ENCODE measurements around the gene CAMK2G.
"Not testable (repeated sequence)": the region's sequence is repeated elsewhere in the genome, so short reads cannot be mapped to it uniquely, and the experiment has no call there.

CAMK2G gene

DNA sequence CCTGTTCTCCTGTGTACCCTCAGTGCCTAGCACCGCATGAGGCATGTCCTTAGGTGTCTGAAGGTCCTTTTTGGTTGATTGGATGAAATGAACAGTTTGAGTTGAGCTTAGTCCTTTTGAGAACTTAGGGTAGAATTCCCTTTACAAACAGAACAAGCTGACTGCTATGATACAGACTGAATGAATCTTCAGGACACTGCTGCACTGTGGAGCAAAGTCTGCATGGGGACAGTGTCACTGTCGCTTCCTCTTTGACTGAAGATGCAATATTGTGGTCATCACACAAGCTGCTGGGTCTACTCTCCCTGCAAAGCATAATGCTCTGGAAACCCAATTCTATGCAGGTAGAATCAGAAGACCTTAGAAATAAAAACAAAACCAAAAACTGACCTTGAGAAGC lies 28.0 kb upstream of the CAMK2G start:
- no peak for DNase-seq

DNA sequence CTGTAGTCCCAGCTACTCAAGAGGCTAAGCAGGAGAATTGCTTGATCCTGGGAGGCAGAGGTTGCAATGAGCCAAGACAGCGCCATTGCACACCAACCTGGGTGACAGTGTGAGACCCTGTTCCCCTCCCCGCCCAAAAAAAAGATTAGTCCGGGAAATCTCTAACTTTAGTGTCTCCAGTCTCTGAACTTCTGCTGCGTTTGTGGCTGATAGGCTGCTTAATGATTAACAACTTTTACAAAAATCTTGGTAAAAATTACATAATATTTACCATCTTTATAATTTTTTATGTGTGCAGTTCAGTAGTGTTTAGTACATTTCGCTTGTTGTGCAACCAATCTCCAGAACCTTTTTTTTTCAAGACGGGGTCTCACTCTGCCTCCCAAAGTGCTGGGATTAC lies 26.9 kb upstream of the CAMK2G start:
- DNase-seq = no peak

DNA sequence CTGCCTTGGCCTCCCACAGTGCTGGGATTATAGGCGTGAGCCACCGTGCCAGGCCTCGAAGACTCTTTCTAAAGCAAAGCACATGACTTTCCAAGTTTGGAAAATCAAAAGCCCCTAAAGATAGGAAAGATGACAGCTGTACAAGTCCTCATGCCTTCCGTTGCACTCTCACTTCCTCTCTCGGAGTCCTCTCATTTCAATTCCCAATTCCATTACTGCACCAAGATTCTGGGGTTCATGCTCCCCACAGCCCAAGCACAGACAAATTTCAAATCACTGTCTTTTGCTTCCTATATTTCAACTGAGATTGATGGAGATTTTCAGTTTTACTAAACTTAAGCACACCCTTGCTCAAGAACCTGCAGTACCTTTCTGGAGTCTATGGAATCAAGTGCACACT lies 25.7 kb upstream of the CAMK2G start:
- DNase-seq = no peak

DNA sequence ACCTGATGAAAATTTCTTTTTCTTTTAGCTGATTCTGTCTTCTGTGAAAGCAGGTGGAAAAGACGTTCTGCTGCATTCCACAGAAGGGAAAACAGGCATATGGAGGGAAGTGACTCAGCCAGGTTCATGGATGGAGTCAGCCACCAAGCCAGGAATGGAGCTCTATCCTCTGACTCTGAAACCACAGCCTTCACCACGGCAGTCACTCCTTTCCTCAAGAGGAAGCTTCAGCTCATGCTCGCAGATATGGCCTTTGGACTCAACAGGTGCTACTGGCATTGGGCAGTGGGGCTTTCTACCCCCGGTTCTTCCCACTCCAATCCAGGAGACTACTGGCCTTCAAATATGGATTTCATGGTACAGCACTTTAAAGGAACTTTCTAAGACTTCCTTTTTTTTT lies 25.1 kb upstream of the CAMK2G start:
- no peak for DNase-seq

DNA sequence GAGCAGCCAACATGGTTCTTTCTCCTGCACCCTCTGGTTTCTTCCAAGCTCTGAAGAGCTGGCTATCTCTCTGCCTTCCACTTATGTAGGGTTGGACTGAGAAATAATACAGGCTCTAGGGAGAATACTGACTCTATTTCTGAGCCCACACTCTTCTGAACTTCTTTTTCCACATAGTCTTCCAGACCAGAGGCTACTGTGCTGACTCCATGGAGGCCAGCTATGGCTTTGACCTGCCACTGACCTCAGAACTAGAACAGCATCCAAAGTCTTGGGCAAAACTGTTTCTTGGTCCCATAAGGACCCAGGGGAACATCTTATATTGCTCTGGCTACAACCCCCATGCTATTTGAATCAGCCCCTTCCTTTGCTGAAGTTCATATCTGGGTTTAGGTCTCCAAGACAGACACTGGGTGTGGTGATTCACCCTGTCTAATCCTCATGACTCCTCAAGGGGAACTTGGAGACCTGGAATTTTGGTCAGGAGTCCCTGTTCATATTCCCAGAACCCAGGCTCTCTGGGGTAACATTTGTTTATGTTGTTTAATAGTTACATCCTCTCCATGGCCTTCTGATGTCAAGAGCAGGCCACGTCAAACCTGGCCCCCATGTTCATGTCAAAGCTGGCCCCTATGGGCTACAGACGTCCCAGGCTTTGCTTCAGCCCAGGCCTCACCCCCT lies 24.5 kb upstream of the CAMK2G start:
- no peak for DNase-seq

DNA sequence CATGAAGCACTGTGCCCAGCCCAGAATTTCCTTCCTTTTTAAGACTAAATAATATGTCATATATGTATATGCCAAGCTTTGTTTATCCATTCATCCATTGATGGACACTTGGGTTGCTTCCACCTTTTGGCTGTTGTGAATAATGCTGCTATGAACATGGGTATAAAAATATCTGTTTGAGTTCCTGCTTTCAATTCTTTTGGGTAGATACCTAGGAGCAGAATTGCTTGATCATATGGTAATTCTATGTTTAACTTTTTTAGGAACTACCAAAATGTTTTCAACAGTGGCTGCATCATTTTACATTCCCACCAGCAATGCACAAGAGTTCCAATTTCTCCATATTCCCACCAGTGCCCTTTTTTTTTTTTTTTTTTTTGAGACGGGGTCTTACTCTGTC lies 23.3 kb upstream of the CAMK2G start:
- DNase-seq = no peak

DNA sequence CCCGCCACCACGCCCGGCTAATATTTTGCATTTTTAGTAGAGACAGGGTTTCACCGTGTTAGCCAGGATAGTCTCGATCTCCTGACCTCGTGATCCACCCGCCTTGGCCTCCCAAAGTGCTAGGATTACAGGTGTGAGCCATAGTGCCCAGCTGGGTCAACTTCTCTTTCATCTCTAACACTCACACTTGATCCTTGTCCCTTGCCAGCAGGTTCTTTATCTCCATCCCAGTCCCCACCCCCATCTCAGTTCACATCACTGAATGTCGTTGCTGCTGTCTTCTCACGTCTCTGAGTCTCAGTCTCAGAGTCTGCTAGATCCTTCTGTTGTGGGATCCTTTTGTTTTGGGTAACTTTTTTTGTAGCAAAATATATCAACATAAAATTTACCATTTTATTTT lies 21.0 kb upstream of the CAMK2G start:
- not testable (repeated sequence) for DNase-seq

DNA sequence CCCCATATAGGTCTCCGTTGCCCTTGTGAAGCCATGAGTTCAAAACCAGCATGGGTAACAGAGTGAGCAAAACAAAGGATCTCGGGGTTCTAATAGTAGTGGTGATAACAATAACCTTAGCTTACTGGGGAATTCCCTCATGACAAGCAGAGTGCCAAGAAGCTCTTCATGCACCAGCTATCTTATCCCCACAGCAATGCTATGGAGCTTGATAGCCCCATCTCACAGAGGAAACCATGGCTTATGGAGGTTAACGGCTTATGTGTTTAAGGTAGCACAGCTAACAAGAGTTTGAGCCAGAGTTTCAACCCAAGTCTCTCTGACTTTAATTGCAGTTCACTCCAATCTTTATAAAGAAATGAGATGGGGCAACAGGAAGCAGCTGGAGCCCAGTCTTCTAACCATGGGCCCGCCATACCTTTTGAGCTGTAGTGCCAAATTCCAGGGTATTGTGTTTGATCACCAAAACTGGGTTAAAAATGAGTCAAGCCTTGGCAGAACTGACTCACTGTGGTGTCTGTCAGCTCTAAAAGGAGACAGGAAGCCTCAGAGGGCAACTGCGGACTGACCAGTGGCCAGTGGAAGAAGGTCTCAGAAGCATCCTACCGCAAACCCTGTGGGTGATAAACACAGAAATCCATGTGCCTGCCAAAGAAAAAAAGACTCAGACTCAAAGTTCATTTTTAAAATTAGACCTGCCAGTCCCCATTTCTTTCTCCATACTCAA lies 20.1 kb upstream of the CAMK2G start:
- no peak for DNase-seq

DNA sequence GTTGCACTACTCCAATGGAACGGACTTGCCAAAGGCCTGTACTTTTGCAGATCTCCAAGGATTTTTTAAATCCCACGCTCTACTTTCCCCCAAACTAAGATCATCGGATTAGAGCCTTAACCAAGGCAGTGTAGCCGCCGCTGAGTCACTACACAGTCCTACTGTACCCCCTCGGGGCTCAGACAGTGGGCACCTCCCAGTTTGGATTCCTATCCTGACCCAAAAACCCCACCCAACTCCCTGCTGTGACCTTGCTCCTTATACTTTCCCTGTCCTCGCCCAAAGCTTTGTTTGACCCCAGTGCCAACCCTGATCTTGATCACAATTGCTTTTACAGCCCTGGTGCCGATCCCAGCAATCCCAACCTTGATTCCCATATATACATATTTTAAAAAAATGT lies 19.1 kb upstream of the CAMK2G start:
- DNase-seq = no peak

DNA sequence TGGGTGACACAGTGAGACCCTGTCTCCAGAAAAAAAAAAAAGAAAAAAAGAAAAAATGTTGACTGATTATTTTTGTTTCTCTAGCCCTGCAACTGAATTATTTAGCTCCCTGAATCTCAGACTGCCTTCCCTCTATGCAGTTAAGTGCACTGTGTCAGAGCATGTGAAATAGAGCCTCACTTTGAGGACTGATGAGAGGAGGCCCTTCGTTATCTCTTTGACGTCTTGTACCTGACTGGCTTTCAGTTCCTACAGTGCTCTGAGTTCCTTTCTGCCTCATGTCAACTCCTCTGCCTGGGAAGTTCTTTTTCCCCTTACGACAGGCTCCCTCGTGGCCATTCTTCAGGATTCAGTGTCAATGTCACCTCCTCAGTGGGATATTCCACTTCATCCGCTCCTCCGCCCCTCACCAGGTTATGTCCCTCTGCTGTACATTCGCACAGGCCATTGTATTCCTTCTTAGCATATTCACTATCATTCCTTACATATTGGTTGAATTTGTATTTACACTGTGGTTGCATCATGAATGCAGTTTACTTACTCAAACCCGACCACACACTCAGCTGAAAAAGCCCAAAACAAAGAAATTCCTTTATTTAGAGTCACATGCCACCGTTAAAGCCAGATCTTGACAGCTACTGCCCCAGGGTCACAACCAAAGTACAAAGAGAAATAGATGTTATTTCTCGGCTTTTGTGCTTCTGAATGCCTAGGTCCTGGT lies 18.1 kb upstream of the CAMK2G start:
- no peak for DNase-seq

DNA sequence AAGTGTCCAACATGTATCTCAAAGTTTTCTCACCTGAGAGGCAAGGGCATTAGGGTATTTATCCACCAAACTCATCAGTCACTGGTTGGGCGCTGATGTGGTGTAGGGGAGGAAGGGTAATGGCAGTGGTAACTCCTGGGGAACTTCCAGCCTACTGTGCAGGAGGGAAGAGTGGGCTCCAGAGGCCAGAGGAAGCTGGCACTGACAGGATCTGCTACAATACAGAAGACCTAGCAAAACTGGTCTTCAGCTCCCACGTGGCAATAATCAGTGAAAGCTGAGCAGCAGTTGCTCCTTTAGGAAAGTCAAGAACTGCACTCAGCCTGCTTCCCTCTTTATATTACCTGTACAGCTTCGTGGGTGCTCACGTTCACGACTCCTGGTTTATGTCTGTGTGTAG lies 17.2 kb upstream of the CAMK2G start:
- DNase-seq = no peak

DNA sequence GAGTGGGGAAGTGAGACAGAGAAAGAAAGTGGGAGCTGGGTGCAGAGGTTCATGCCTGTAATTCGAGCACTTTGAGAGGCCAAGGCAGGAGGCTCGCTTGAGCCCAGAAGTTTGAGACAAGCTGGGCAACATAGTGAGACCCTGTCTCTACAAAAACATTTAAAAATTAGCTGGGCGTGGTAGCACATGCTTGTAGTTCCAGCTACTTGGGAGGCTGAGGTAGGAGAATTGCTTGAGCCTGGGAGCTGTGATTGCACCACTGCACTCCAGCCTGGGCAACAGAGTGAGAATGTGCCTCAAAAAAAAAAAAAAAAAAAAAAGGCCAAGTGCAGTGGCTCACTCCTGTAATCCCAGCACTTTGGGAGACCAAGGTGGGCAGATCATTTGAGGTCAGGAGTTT lies 16.5 kb upstream of the CAMK2G start:
- DNase-seq = not testable (repeated sequence)

DNA sequence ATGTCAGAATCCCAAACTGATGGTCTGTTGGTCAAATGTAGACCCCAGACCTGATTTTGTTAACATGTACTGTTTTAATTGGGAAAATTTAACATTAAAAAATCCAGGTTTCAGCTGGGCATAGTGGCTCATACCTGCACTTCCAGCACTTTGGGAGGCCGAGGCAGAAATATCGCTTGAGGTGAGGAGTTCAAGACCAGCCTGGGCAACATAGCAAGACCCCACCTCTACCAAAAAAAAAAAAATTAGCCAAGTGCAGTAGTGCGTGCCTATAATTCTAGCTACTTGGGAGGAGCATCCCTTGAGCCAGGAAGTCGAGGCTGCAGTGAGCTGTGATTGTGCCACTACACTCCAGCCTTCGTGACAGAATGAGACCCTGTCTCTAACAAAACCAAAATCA lies 15.9 kb upstream of the CAMK2G start:
- no peak for DNase-seq

DNA sequence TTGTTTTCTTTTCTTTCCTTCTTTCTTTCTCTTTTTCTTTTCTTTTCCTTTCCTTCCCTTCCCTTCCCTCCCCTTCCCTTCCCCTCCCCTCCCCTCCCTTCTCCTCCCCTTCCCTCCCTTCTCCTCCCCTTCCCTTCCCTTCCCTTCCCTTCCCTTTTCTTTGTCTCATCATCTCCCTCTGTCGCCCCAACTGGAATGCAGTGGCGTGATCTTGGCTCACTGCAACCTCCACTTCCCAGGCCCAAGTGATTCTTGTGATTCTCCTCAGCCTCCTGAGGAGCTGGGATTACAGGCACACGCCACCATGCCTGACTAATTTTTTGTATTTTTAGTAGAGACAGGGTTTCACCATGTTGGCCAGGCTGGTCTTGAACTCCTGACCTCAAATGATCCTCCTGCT lies 15.1 kb upstream of the CAMK2G start:
- not testable (repeated sequence) for DNase-seq

DNA sequence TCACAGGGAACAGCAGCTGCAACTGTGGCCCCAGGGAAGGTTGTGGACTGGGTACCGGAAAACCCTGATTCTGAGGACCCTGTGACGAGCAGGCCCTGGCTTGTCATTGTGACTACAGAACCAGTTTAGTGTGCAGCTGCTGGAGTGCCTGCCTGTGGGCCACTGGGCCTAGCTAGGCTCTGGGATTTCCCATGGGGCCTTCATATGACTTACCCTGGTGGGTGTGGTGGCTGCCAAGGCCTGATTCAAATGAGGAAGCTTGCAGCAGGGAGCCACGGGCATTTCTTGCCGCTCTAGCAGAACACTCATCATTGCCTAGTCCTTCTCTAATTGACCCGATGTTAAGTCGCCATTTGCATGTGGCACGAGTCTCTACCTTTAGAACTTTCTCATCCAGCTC lies 14.7 kb upstream of the CAMK2G start:
- DNase-seq = no peak

DNA sequence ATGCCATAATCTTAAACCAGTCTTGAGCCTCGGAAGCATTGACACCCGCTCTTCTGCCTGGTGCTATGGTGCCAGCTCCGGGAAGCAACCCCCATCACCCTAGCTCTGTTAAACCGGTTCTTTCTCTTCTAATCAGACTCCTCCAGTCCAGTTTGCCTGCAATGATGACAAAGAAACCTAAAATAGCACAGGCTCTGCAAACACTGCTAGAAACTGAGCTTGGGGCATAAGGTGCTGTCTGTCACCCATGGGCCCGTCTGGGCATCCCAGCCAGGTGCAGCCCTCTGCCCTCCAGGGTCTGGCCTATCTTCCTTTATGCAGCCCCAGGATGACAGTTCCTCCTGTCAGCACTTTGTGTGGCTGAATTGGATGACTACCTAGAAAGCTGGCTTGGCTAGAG lies 14.2 kb upstream of the CAMK2G start:
- DNase-seq = no peak

DNA sequence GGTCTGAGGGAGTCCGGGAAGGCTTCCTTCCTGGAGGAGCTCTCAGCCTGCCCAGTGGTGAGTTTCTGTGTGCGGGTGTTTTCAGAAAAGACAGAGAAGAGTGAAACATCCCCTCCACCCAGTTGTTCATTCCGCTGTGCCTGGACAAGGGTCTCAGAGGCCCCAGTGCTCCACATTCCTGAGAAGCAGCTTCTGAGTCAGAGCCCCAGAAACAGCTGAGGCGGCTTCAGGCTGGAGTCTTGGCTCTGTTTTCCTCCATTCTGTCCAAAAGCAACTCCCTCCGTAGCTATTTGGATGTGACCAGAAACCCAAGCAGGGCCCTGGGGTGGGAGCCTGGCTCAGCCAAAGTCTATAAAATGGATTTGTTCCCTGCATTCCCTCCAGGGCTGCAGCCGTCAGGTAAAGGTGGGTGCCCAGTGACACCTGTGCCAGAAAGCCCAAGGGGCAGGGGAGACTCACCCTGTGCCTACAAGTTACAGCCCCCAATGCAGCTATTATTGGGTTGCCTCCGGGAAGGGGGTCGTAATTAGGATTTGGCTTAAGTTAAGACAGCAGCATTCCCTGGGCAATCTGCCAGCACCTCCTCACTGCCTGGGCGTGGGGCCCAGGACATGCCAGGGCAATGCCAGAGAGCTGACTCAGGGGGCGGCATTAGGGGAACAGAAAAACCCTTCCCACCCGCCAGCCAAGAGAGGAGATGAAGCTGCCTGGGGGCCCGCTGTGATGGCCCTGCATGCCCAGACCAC lies 13.1 kb upstream of the CAMK2G start:
- no peak for DNase-seq

DNA sequence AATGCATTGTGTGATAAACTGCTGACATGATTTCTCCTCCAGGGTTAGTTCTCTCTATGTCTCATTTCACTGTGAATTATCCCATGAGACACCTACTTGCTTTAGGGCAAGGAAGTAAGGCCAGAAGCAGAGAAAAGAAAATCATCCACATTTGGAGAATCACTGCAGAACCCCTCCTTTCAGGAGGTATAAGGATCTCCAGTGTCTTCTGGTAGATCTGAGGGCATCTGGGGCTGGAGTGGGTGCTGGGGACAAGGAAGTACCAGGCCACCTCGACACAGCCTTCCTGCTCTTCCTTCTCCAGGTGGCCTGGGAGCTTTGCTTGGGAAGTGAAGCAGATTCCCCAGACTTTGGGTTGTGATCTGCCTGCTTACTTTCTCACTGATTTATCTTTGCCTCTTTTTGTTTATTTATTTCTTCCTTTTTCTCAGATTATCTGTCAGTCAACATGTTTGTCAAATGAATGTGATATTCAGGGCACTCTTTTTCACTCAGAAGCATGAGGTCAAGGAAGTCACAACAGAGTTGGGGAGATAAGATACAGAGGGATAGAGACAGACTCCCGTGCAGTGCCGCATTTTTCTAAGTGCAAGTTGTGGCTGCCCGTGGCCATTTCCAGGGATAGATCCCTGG lies 12.4 kb upstream of the CAMK2G start:
- DNase-seq = no peak

DNA sequence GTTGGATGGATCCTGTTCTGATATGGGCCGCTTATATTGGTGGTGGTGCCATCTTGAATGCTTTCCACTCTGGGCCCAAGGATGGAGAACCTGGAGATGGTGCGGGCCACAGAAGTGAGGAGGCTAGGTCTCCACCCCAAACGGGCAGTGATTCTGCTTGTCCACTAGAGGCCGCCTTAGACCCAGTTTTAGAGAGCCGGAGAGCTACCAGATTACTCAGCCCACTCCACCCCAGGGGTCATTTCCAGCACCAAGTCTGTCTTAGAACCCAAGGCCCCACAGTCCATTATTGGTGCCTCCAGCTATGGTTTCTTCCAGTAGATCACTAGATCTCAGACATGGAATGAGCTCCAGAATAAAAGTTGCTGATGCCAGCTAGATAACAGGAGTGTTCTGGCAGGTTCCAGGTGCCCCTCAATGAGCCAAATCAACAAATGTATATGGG lies 11.8 kb upstream of the CAMK2G start:
- DNase-seq = no peak

DNA sequence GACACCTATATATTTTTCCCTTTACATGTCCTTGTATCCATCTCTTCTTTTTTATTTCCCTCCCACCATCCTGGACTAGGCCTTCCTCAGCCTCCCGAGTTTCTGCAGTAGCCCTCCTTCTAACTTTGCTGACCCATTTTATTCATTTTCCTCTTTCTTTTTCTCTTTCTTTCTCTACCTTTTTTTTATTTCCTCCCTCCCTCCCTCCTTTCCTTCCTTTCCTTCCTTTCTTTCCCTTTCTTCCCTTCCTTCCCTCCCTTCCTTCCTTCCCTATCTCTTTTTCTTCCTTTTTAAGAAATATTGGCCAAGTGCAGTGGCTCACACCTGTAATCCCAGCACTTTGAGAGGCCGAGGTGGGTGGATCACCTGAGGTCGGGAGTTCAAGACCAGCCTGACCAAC lies 9.7 kb upstream of the CAMK2G start:
- no peak for DNase-seq

DNA sequence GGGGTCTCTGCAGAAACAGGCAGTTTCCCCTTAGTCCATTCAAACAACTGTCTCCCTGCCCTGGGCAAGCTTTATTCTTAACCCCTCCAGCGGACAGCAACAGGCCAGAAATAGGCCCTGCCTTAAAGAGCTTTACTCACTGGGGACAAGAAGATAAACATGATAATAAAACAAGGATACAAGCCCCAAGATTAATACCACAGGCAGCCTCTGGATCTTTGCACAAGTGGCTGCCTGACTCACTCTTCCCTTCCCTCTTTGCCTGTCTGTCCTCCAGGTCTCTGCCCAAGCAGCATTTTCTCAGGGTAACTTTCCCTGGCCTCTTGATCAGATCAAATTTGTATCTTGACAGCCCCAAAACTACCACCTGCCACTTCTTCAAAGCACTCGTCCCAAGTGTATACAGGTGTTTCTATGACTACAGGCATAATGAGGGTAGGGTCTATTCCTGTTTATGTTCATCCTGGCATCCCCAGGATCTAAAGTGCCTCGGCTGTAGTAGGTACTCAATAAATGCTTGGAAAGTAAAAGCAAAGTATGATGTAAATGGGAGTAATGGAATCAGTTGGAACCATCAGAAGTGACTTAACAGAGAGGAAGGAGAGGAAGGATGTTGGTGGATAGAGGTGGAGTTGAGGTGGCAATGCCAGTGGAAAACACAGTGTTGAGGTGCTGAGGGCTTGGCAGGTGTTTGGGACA lies 7.0 kb upstream of the CAMK2G start:
- DNase-seq = no peak
